Activated B cell treated with CpG ODN at 0.5 μM for 24 hours (primary cell): Measurements from ENCODE around the gene PDCD5. TPM values are rescaled to one million over a fixed set of nuclear protein-coding genes. Genes with fewer than 3 reads are reported as not detected.

Experiments used
- ATAC-seq: fragments of 200-7000 bp; cut with Tn5 transposase; one replicate; pipeline ENCODE4 v1.10.0; 2021; ENCODE audit warnings: low read depth, mild to moderate bottlenecking, moderate library complexity
- CTCF ChIA-PET: fragments of 350-600 bp; sonication (Branson Sonifier 250); formaldehyde crosslinking; loops from one replicate; lab custom pipeline; 2021; ENCODE audit warnings: antibody characterized with exemption; lab: Charles Lee
- POLR2A ChIA-PET: fragments of 350-600 bp; sonication (Branson Sonifier 250); formaldehyde crosslinking; loops from one replicate; lab custom pipeline; 2021; ENCODE audit warnings: antibody characterized with exemption; lab: Charles Lee
- DNase-seq: peaks from one replicate; pipeline ENCODE4 v3.0.0; 2022
- H3K27ac Mint-ChIP-seq: one replicate; pipeline ENCODE4 v1.8.0; 2020; ENCODE audit warnings: mixed read lengths
- H3K27me3 Mint-ChIP-seq: one replicate; pipeline ENCODE4 v1.8.0; 2021; ENCODE audit warnings: mixed read lengths
- H3K36me3 Mint-ChIP-seq: one replicate; pipeline ENCODE4 v1.8.0; 2021; ENCODE audit warnings: low read depth, mixed read lengths
- H3K4me1 Mint-ChIP-seq: one replicate; pipeline ENCODE4 v1.8.0; 2021; ENCODE audit warnings: mixed read lengths
- H3K4me3 Mint-ChIP-seq: one replicate; pipeline ENCODE4 v1.8.0; 2020; ENCODE audit warnings: mild to moderate bottlenecking, mixed read lengths
- H3K9me3 Mint-ChIP-seq: one replicate; pipeline ENCODE4 v1.8.0; 2020; ENCODE audit warnings: mixed read lengths
- intact Hi-C: fragments of 100-400 bp; cut with micrococcal nuclease; formaldehyde crosslinking; loops from one replicate; pipeline ENCODE4 v1.15.1; 2024
- total RNA-seq: library from RNA; stranded (reverse); gene quantifications from 2 replicates; pipeline ENCODE4 v1.2.3, GENCODE V29; 2022
- TF ChIP-seq, protein P1 (sequence below): fragments of 200-600 bp; IDR thresholded peaks from one replicate; pipeline ENCODE4 v1.8.0; 2022; ENCODE audit warnings: antibody characterized with exemption, mild to moderate bottlenecking

PDCD5 gene
- total RNA-seq, 1 donor from 2014 or later = 58.2 TPM

DNA sequence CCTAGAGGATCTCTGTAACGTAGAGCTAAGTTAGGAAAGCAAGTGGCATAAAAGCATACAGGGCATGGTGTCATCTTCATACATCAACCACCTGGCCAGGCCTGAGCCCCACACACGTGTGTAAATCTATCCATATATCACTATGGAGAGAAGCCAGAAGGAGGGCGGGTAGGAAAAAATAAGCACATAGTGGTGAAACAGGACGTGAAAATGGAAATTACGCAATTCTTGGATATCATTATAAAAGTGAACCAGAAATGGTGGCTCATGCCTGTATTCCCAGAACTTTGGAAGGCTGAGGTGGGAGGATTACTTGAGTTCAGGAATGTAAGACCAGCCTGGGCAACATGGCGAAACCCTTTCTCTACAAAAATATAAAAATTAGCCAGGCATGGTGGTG is 43.4 kb downstream of the PDCD5 start:
- Mint-ChIP-seq H3K4me3 (no peak overlapping the region), H3K36me3 (peaks cover 77% of the 10 kb centered on the region), H3K27me3 (no peaks in the 10 kb centered on the region), H3K9me3 (no peaks in the 10 kb centered on the region), H3K27ac (no peak overlapping the region), H3K4me1 (no peaks in the 10 kb centered on the region)
- no peak for DNase-seq
- intact Hi-C loops = no loop called here
- no peak for ATAC-seq
- POLR2A ChIA-PET = no interaction called here
- CTCF ChIA-PET = no interaction called here
- TF ChIP-seq, protein P1, sequence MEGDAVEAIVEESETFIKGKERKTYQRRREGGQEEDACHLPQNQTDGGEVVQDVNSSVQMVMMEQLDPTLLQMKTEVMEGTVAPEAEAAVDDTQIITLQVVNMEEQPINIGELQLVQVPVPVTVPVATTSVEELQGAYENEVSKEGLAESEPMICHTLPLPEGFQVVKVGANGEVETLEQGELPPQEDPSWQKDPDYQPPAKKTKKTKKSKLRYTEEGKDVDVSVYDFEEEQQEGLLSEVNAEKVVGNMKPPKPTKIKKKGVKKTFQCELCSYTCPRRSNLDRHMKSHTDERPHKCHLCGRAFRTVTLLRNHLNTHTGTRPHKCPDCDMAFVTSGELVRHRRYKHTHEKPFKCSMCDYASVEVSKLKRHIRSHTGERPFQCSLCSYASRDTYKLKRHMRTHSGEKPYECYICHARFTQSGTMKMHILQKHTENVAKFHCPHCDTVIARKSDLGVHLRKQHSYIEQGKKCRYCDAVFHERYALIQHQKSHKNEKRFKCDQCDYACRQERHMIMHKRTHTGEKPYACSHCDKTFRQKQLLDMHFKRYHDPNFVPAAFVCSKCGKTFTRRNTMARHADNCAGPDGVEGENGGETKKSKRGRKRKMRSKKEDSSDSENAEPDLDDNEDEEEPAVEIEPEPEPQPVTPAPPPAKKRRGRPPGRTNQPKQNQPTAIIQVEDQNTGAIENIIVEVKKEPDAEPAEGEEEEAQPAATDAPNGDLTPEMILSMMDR = no peak

DNA sequence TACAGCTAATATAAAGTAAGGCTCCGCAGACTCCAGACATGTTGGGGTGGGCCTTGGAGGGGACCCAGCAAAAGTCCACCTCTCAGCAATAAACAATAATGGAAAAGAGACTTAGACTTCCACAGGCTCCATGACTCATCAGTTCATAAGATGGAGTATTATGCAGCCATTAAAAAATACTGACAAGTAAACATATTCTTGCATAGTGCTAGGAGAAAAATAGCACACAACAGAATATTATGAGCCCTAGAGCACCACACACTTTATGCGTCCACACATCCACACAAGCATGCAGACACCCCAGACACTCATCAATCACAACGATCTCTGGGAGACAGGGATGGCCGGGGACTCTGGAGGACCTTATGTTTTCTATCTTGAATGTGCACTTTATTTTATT is 46.0 kb downstream of the PDCD5 start:
- no peak for DNase-seq
- no peak overlapping the region for H3K4me3 Mint-ChIP-seq
- H3K27me3 Mint-ChIP-seq = no peaks in the 10 kb centered on the region
- peaks cover 69% of the 10 kb centered on the region for H3K36me3 Mint-ChIP-seq
- TF ChIP-seq, protein P1 = no peak
- intact Hi-C loops = no loop called here
- CTCF ChIA-PET = no interaction called here
- H3K27ac Mint-ChIP-seq = no peak overlapping the region
- H3K9me3 Mint-ChIP-seq = no peaks in the 10 kb centered on the region
- no peak for ATAC-seq
- POLR2A ChIA-PET = interaction anchor here (0.7 kb wide), 1 partner anchor 34 kb away, joined by 5 read pairs; no protein-coding TSS in a partner anchor
- H3K4me1 Mint-ChIP-seq = no peaks in the 10 kb centered on the region

DNA sequence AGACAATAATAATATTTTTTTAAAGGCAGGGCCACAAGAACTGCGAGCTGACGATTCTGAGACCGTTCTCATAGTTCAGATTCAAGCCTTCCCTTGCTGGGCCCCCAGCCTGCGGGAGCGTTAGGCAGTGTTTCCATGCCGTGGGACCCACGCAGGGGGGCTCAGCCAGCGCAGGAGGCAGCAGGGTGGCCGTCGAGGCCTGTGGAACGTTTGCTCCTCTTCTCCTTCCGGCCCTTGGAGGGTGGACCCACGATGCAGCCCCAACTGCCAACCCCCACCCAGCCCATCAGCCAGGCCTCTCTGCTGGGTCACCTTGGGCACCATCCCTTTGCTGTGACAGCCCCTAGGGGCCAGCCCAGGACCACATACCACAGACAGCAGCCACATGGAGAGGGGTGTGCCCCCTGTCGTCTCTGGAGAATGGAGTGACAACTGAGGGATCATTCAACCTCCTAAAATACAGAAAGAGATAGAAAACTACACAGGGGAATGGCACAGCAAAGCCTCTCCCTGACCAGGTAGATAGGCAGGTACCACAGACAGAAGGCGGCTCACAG is 46.8 kb downstream of the PDCD5 start:
- H3K9me3 Mint-ChIP-seq = no peaks in the 10 kb centered on the region
- POLR2A ChIA-PET = interaction anchor here (0.7 kb wide), 1 partner anchor 33 kb away, joined by 5 read pairs; no protein-coding TSS in a partner anchor
- intact Hi-C loops = no loop called here
- CTCF ChIA-PET = no interaction called here
- TF ChIP-seq, protein P1 = no peak
- H3K27ac Mint-ChIP-seq = no peak overlapping the region
- no peaks in the 10 kb centered on the region for H3K27me3 Mint-ChIP-seq
- H3K4me3 Mint-ChIP-seq = no peak overlapping the region
- DNase-seq (no peak), ATAC-seq (no peak)
- H3K36me3 Mint-ChIP-seq = peaks cover 64% of the 10 kb centered on the region
- H3K4me1 Mint-ChIP-seq = no peaks in the 10 kb centered on the region

DNA sequence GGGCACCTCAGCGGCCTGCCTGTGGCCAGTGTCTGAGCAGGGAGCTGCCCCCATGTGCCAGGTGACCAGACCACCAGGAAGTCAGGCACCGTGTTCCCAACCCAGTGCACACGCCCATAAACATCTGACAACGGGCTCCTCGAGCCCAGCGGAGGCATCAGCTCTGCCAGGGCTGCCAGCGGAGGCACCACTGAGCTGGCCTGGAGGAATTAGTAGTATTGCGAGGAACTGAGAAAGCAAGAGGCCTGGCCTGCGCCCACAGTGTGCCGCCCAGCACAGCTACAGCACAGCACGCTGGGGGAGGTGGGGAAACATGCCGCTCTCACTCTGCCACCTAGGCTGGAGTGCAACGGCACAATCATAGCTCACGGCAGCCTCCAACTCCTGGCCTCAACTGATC is 49.3 kb downstream of the PDCD5 start:
- ChIA-PET CTCF (no interaction called here), POLR2A (no interaction called here)
- Mint-ChIP-seq H3K27me3 (no peaks in the 10 kb centered on the region), H3K36me3 (peaks cover 59% of the 10 kb centered on the region), H3K9me3 (no peaks in the 10 kb centered on the region), H3K4me1 (no peaks in the 10 kb centered on the region), H3K27ac (no peak overlapping the region), H3K4me3 (no peak overlapping the region)
- no peak for ATAC-seq
- intact Hi-C loops = no loop called here
- TF ChIP-seq, protein P1 = no peak
- DNase-seq = no peak

DNA sequence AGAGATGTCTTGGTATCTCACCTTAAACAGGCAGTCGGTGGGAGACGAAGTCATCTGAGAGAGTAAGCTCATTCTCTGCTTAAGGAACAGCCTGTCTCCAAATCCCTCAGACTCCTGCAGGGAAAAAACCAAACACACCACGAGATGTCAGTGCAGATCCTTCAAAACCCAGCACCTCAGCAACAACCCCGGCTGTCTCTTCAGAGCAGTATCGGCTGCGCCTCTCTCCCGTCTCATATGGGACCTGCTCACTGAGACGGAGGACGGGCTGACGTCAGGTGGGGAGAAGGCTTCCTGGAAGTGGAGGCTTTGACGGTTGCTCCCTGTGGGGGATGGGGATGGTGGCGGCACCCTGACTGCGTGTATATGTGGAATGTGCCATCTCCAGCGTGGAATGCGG is 50.4 kb downstream of the PDCD5 start:
- no peaks in the 10 kb centered on the region for H3K4me1 Mint-ChIP-seq
- H3K27me3 Mint-ChIP-seq = no peaks in the 10 kb centered on the region
- no peak overlapping the region for H3K4me3 Mint-ChIP-seq
- DNase-seq (no peak), ATAC-seq (no peak)
- no peak overlapping the region for H3K27ac Mint-ChIP-seq
- TF ChIP-seq, protein P1 = no peak
- ChIA-PET CTCF (no interaction called here), POLR2A (no interaction called here)
- intact Hi-C loops = no loop called here
- no peaks in the 10 kb centered on the region for H3K9me3 Mint-ChIP-seq
- peaks cover 60% of the 10 kb centered on the region for H3K36me3 Mint-ChIP-seq

Other genes starting within 250 kb of the PDCD5 start
- gene ZNF507, start 235.6 kb upstream of the PDCD5 start, total RNA-seq = 35.3 and 38.6 TPM in 2 replicates
- gene DPY19L3, start 175.4 kb upstream of the PDCD5 start, total RNA-seq = 22.1 and 29.8 TPM in 2 replicates
- 33.1 and 44.7 TPM in 2 replicates for gene ANKRD27, start 94.0 kb downstream of the PDCD5 start, total RNA-seq
- not detected in 2 replicates for gene RGS9BP, start 94.7 kb downstream of the PDCD5 start, total RNA-seq
- 8.5 and 9.0 TPM in 2 replicates for gene NUDT19, start 110.6 kb downstream of the PDCD5 start, total RNA-seq
- gene TDRD12, start 138.6 kb downstream of the PDCD5 start, total RNA-seq = 1.1 and 1.2 TPM in 2 replicates